CD14-positive monocyte (primary cell): ENCODE results near the gene UAP1L1. TPM values are rescaled to one million over a fixed set of nuclear protein-coding genes. Genes with fewer than 3 reads are reported as not detected.

ENCODE experiments used
- DNase-seq, 3 donors: peaks; one replicate each; pipeline ENCODE4 v3.0.0-alpha.2; 2011 to 2022
- H2AFZ ChIP-seq: 2 replicates; pipeline ENCODE4 v1.6.0; 2012; ENCODE audit warnings: mild to moderate bottlenecking, low read depth, low read length, inconsistent platforms; ENCODE audit not compliant: insufficient read depth, poor library complexity, severe bottlenecking
- H3K27ac ChIP-seq, 2 donors: 1 replicate in 1 of 2; 2 replicates in 1 of 2; pipeline ENCODE4 v1.5.1; 2012 to 2013; ENCODE audit warnings: low read length in 2 of 2, control low read depth in 1 of 2, inconsistent platforms in 1 of 2, low read depth in 1 of 2, mild to moderate bottlenecking in 1 of 2
- H3K27me3 ChIP-seq, 2 donors: one replicate each; pipeline versions ENCODE4 v1.6.0 to v1.6.1; 2011 to 2013; ENCODE audit warnings: low read length in 2 of 2; ENCODE audit not compliant: control insufficient read depth in 2 of 2, insufficient read depth in 2 of 2
- H3K36me3 ChIP-seq, 2 donors: replicated peaks in 1 of 2; 1 replicate in 1 of 2; 2 replicates in 1 of 2; pipeline versions ENCODE4 v1.5.1 to v1.6.1; 2012 to 2013; ENCODE audit warnings: low read length in 2 of 2, control low read depth in 1 of 2, inconsistent platforms in 1 of 2, mild to moderate bottlenecking in 1 of 2; ENCODE audit not compliant: insufficient read depth in 2 of 2, control insufficient read depth in 1 of 2
- H3K4me1 ChIP-seq, 2 donors: 1 replicate in 1 of 2; 2 replicates in 1 of 2; pipeline versions ENCODE4 v1.5.1 to v1.6.1; 2012 to 2013; ENCODE audit warnings: low read length in 2 of 2, control low read depth in 1 of 2, inconsistent platforms in 1 of 2, mild to moderate bottlenecking in 1 of 2, moderate library complexity in 1 of 2; ENCODE audit not compliant: insufficient read depth in 2 of 2, control insufficient read depth in 1 of 2
- H3K4me2 ChIP-seq: replicated peaks from 2 replicates; pipeline ENCODE3; 2012; ENCODE audit warnings: low read length, moderate library complexity, mild to moderate bottlenecking; ENCODE audit not compliant: poor library complexity, severe bottlenecking; ENCODE audit errors: extremely low read depth
- H3K4me3 ChIP-seq, 3 experiments: fragments of 200-600 bp in 1 of 3; sonication (generic) in 1 of 3; replicated peaks in 1 of 3; 1 replicate in 2 of 3; 2 replicates in 1 of 3; pipeline ENCODE4 v1.5.1; 2011 to 2013; ENCODE audit warnings: low read length in 3 of 3, mild to moderate bottlenecking in 3 of 3, control low read depth in 2 of 3, low read depth in 2 of 3, inconsistent platforms in 1 of 3, moderate library complexity in 1 of 3
- H3K79me2 ChIP-seq: 2 replicates; pipeline ENCODE4 v1.6.0; 2012; ENCODE audit warnings: mild to moderate bottlenecking, control low read depth, inconsistent platforms, low read length, moderate library complexity; ENCODE audit not compliant: insufficient read depth
- H3K9ac ChIP-seq: 2 replicates; pipeline ENCODE4 v1.6.0; 2017; ENCODE audit warnings: low read length, mild to moderate bottlenecking; ENCODE audit not compliant: insufficient read depth, poor library complexity, severe bottlenecking
- H3K9me3 ChIP-seq, 2 donors: replicated peaks in 1 of 2; 1 replicate in 1 of 2; 2 replicates in 1 of 2; pipeline versions ENCODE4 v1.5.1 to v1.6.1; 2012 to 2013; ENCODE audit warnings: low read length in 2 of 2, control low read depth in 1 of 2; ENCODE audit not compliant: control insufficient read depth in 1 of 2, insufficient read depth in 1 of 2
- H4K20me1 ChIP-seq: 2 replicates; pipeline ENCODE4 v1.6.0; 2012; ENCODE audit warnings: mild to moderate bottlenecking, low read length, control low read depth, moderate library complexity; ENCODE audit not compliant: insufficient read depth
- H3K27ac Mint-ChIP-seq, 7 donors: one replicate each; pipeline ENCODE4 v1.8.0; 2020; ENCODE audit warnings: mild to moderate bottlenecking in 7 of 7, mixed read lengths in 7 of 7, moderate library complexity in 6 of 7, inconsistent platforms in 2 of 7
- H3K27me3 Mint-ChIP-seq, 3 donors: one replicate each; pipeline ENCODE4 v1.8.0; 2021 to 2022; ENCODE audit warnings: low read depth in 3 of 3, mild to moderate bottlenecking in 3 of 3, mixed read lengths in 3 of 3, moderate library complexity in 3 of 3, inconsistent platforms in 1 of 3
- H3K36me3 Mint-ChIP-seq, 2 donors: one replicate each; pipeline ENCODE4 v1.8.0; 2020; ENCODE audit warnings: mixed read lengths in 2 of 2, inconsistent platforms in 1 of 2, mild to moderate bottlenecking in 1 of 2
- H3K4me1 Mint-ChIP-seq: one replicate; pipeline ENCODE4 v1.8.0; 2020; ENCODE audit warnings: mild to moderate bottlenecking, mixed read lengths
- H3K4me3 Mint-ChIP-seq, 2 donors: one replicate each; pipeline ENCODE4 v1.8.0; 2020; ENCODE audit warnings: mild to moderate bottlenecking in 2 of 2, mixed read lengths in 2 of 2, moderate library complexity in 1 of 2
- H3K9me3 Mint-ChIP-seq, 7 donors: one replicate each; pipeline ENCODE4 v1.8.0; 2020 to 2022; ENCODE audit warnings: mixed read lengths in 7 of 7, mild to moderate bottlenecking in 6 of 7, moderate library complexity in 6 of 7, inconsistent platforms in 2 of 7
- CTCF ChIP-seq: fragments of 200-600 bp; IDR thresholded peaks from one replicate; pipeline ENCODE4 v1.8.0; 2022; ENCODE audit warnings: antibody characterized with exemption, mild to moderate bottlenecking
- WGBS: methylation state at CpG from one replicate; pipeline ENCODE4 v1.1.5; 2013; ENCODE audit warnings: missing lambda C conversion rate; ENCODE audit not compliant: insufficient coverage; 5-methylcytosine and 5-hydroxymethylcytosine counted together
- intact Hi-C, 2 donors: fragments of 100-400 bp; cut with micrococcal nuclease; formaldehyde crosslinking; loops; one replicate each; pipeline versions ENCODE4 v1.15.0 to v1.15.1; 2023
- polyA plus RNA-seq, 3 donors: library from polyadenylated mRNA; depleted of rRNA in 1 of 3; unstranded in 2 of 3; stranded (reverse) in 1 of 3; fragments of 300-500 nt in 2 of 3; fragments of >200 nt in 1 of 3; fragmentation: Illumina TruSeq in 2 of 3; gene quantifications; 1 replicate in 2 of 3; 2 replicates in 1 of 3; pipeline ENCODE4 v1.2.3, GENCODE V29; 2012 to 2021

UAP1L1 gene
- polyA plus RNA-seq, 3 donors: 5.7 to 16.7 (median 14.8) TPM

GRCh38 chr9:137030538-137031527, 46.5 kb upstream of the UAP1L1 start:
- peaks cover 4 to 7% (median 4%) of the 10 kb centered on the region in 3 donors for H3K27me3 Mint-ChIP-seq
- WGBS: 34% methylated on average over 57 of the region's 65 CpGs
- peak overlapping the region; percentile 87 to 94 (median 91) for H3K27ac Mint-ChIP-seq
- Histone ChIP-seq H3K4me2 (peak overlapping the region; percentile 98), H3K27me3 (no peaks in the 10 kb centered on the region), H3K4me1 (peaks cover 65 to 87% of the 10 kb centered on the region in 2 donors), H4K20me1 (peaks cover 27% of the 10 kb centered on the region), H3K27ac (peak overlapping the region; percentile 83 to 92), H2AFZ (peak overlapping the region; percentile 48), H3K36me3 (peaks cover 4% of the 10 kb centered on the region in 2 donors), H3K79me2 (peaks cover 69% of the 10 kb centered on the region), H3K9me3 (no peaks in the 10 kb centered on the region), H3K9ac (peak overlapping the region; percentile 77), H3K4me3 (peak overlapping the region; percentile 47 to 88 (median 68))
- intact Hi-C loops: loop anchor here (5.0 to 10.0 kb wide), 6 partner anchors 34 to 244 kb away; partner anchors contain the start of genes AJM1 (in 1 of the 2), C8G (in 1 of the 2), CLIC3 (in 1 of the 2) and FBXW5 (in 1 of the 2)
- peak; percentile 52 to 65 (median 57) for DNase-seq
- H3K4me1 Mint-ChIP-seq: peaks cover 60% of the 10 kb centered on the region
- TF ChIP-seq CTCF: no peak
- H3K36me3 Mint-ChIP-seq: peaks cover 0 to 6% of the 10 kb centered on the region in 2 donors
- H3K9me3 Mint-ChIP-seq: no peaks in the 10 kb centered on the region
- H3K4me3 Mint-ChIP-seq: peak overlapping the region; percentile 87 to 92

- 9% methylated on average over 13 of the region's 16 CpGs for whole genome bisulfite sequencing
- H3K4me2 ChIP-seq: peak within 1 kb of the TSS; percentile 98
Observed at GRCh38 chr9:137031904-137032640, 45.2 kb upstream of the UAP1L1 start, which contains the start of gene FUT7. Gene FUT7 (minus strand): TSS chr9:137032088. CDS start chr9:137031991, 97 bp downstream.

More at GRCh38 chr9:137031904-137032640, 45.2 kb upstream of the UAP1L1 start, which contains the start of gene FUT7:
- Mint-ChIP-seq H3K27ac (peak within 1 kb of the TSS; percentile 87 to 94 (median 93)), H3K4me1 (peaks cover 56% of the 10 kb centered on the region), H3K4me3 (peak within 1 kb of the TSS; percentile 87 to 93), H3K36me3 (peaks cover 0 to 14% of the 10 kb centered on the region in 2 donors), H3K9me3 (no peaks in the 10 kb centered on the region), H3K27me3 (peaks cover 2 to 3% (median 3%) of the 10 kb centered on the region in 3 donors)
- Histone ChIP-seq H3K27ac (peak within 1 kb of the TSS; percentile 83 to 92), H3K79me2 (peaks cover 75% of the 10 kb centered on the region), H3K36me3 (peaks cover 10 to 17% of the 10 kb centered on the region in 2 donors), H2AFZ (peak within 1 kb of the TSS; percentile 22), H3K4me1 (peaks cover 68 to 83% of the 10 kb centered on the region in 2 donors), H4K20me1 (peaks cover 39% of the 10 kb centered on the region), H3K9ac (peak within 1 kb of the TSS; percentile 77), H3K4me3 (peak within 1 kb of the TSS; percentile 47 to 88 (median 68)), H3K9me3 (no peaks in the 10 kb centered on the region), H3K27me3 (no peaks in the 10 kb centered on the region)
- intact Hi-C loops: loop anchor here (5.0 to 10.0 kb wide), 6 partner anchors 35 to 245 kb away; partner anchors contain the start of genes AJM1 (in 1 of the 2), C8G (in 1 of the 2), CLIC3 (in 1 of the 2) and FBXW5 (in 1 of the 2)
- TF ChIP-seq CTCF: no peak
- peak; percentile 44 to 59 (median 50) for DNase-seq
